HEK293 (cell line): ENCODE data around the gene INSYN1.

ENCODE experiments used
- CTCF ChIA-PET: fragments of 350-600 bp; formaldehyde crosslinking; extraction: SDS; loops from one replicate; lab custom pipeline; 2021; ENCODE audit warnings: antibody characterized with exemption; lab: Yijun Ruan, JAX
- POLR2A ChIA-PET: fragments of 300-600 bp; formaldehyde crosslinking; extraction: SDS; loops from one replicate; lab custom pipeline; 2020; ENCODE audit warnings: antibody characterized with exemption, inconsistent platforms; lab: Yijun Ruan, JAX
- H3K27ac ChIP-seq: fragments of 200-500 bp; sonication (Bioruptor generic); 2 replicates; pipeline ENCODE4 v1.5.1; 2014; ENCODE audit warnings: low read depth, low read length, control low read depth, inconsistent platforms; ENCODE audit errors: extremely low read depth
- H3K36me3 ChIP-seq, 2 experiments: fragments of 200-500 bp in 1 of 2; sonication (Bioruptor generic) in 1 of 2; 1 replicate in 1 of 2; 2 replicates in 1 of 2; pipeline ENCODE4 v1.5.1; 2014 to 2017; ENCODE audit warnings: inconsistent platforms in 2 of 2, low read length in 2 of 2; ENCODE audit not compliant: control insufficient read depth in 2 of 2, insufficient read depth in 1 of 2
- H3K4me1 ChIP-seq: fragments of 200-500 bp; sonication (Bioruptor generic); 2 replicates; pipeline ENCODE4 v1.5.1; 2014; ENCODE audit warnings: mild to moderate bottlenecking, low read length, inconsistent platforms; ENCODE audit not compliant: control insufficient read depth, insufficient read depth
- H3K4me3 ChIP-seq: 2 replicates; pipeline ENCODE4 v1.5.1; 2011; ENCODE audit warnings: low read depth, mild to moderate bottlenecking, control low read depth, low read length, moderate library complexity
- H3K9me3 ChIP-seq: fragments of 200-500 bp; sonication (Bioruptor generic); 2 replicates; pipeline ENCODE4 v1.5.1; 2014; ENCODE audit warnings: low read depth, low read length, inconsistent platforms; ENCODE audit not compliant: control insufficient read depth, insufficient read depth
- AEBP2 ChIP-seq: fragments of 450-650 bp; formaldehyde crosslinking; IDR thresholded peaks from 2 replicates; pipeline ENCODE4 v1.5.1; 2016; ENCODE audit warnings: missing biosample characterization, missing genetic modification characterization, borderline replicate concordance
- ELK4 ChIP-seq: IDR thresholded peaks from 2 replicates; pipeline ENCODE4 v1.6.1; 2011; ENCODE audit warnings: mild to moderate bottlenecking, low read depth, low read length, borderline replicate concordance
- PRDM10 ChIP-seq: fragments of 450-650 bp; formaldehyde crosslinking; IDR thresholded peaks from 2 replicates; pipeline ENCODE4 v1.5.1; 2016; ENCODE audit warnings: missing biosample characterization, missing genetic modification characterization
- PRDM2 ChIP-seq: fragments of 450-650 bp; formaldehyde crosslinking; IDR thresholded peaks from 2 replicates; pipeline ENCODE4 v1.5.1; 2016; ENCODE audit warnings: missing biosample characterization, missing genetic modification characterization, borderline replicate concordance
- TSHZ1 ChIP-seq: fragments of 450-650 bp; formaldehyde crosslinking; IDR thresholded peaks from 2 replicates; pipeline ENCODE4 v1.5.1; 2016; ENCODE audit warnings: missing biosample characterization, missing genetic modification characterization, borderline replicate concordance
- ZBTB20 ChIP-seq: fragments of 450-650 bp; formaldehyde crosslinking; IDR thresholded peaks from 2 replicates; pipeline ENCODE4 v1.5.1; 2016; ENCODE audit warnings: missing biosample characterization, missing genetic modification characterization
- ZNF19 ChIP-seq: fragments of 450-650 bp; formaldehyde crosslinking; IDR thresholded peaks from 2 replicates; pipeline ENCODE4; 2016; ENCODE audit warnings: missing biosample characterization, missing genetic modification characterization, low read depth
- ZNF23 ChIP-seq: fragments of 450-650 bp; formaldehyde crosslinking; IDR thresholded peaks from 2 replicates; pipeline ENCODE4 v1.5.1; 2016; ENCODE audit warnings: missing biosample characterization, missing genetic modification characterization, borderline replicate concordance
- ZNF513 ChIP-seq: fragments of 450-650 bp; IDR thresholded peaks from 2 replicates; pipeline ENCODE4 v1.5.1; 2018; ENCODE audit warnings: missing biosample characterization, missing genetic modification characterization
- ZNF514 ChIP-seq: fragments of 450-650 bp; formaldehyde crosslinking; IDR thresholded peaks from 2 replicates; pipeline ENCODE4 v1.5.1; 2016; ENCODE audit warnings: missing biosample characterization, missing genetic modification characterization
- ZNF529 ChIP-seq: fragments of 450-650 bp; formaldehyde crosslinking; IDR thresholded peaks from 2 replicates; pipeline ENCODE4 v1.5.1; 2017; ENCODE audit warnings: missing genetic modification characterization, missing biosample characterization; ENCODE audit not compliant: insufficient replicate concordance
- ZNF639 ChIP-seq: fragments of 450-650 bp; formaldehyde crosslinking; IDR thresholded peaks from 2 replicates; pipeline ENCODE4 v1.5.1; 2016; ENCODE audit warnings: missing biosample characterization, missing genetic modification characterization
- ZNF660 ChIP-seq: fragments of 450-650 bp; IDR thresholded peaks from 2 replicates; pipeline ENCODE4 v1.5.1; 2018; ENCODE audit warnings: missing biosample characterization, mild to moderate bottlenecking, missing genetic modification characterization
- ZNF792 ChIP-seq: fragments of 450-650 bp; formaldehyde crosslinking; IDR thresholded peaks from 2 replicates; pipeline ENCODE4 v1.5.1; 2016; ENCODE audit warnings: missing biosample characterization, missing genetic modification characterization
- ZSCAN18 ChIP-seq: fragments of 450-650 bp; formaldehyde crosslinking; IDR thresholded peaks from 2 replicates; pipeline ENCODE4 v1.5.1; 2016; ENCODE audit warnings: missing biosample characterization, missing genetic modification characterization

INSYN1 gene

GRCh38 chr15:73724212-73724611 lies 28.9 kb downstream of the INSYN1 start (continued):
- TF ChIP-seq ZSCAN18, result no peak
- TF ChIP-seq ZNF514 (tag by site-specific recombination), result no peak
- no peak for TF ChIP-seq ZNF23 (tag by site-specific recombination)
- TF ChIP-seq ZNF639 (tag by site-specific recombination), result no peak
- no peak for TF ChIP-seq PRDM10 (tag by site-specific recombination)
- TF ChIP-seq ZNF513 (tag by site-specific recombination), result no peak
- TF ChIP-seq PRDM2 (tag by site-specific recombination), result no peak
- TF ChIP-seq ZNF529 (tag by site-specific recombination), result no peak
- no peak for TF ChIP-seq ZNF660 (tag by site-specific recombination)

GRCh38 chr15:73723191-73723590 lies 30.0 kb downstream of the INSYN1 start:
- Histone ChIP-seq H3K4me1 (no peaks in the 10 kb centered on the region), H3K27ac (no peak overlapping the region), H3K36me3 (no peaks in the 10 kb centered on the region), H3K4me3 (no peak overlapping the region), H3K9me3 (no peaks in the 10 kb centered on the region)
- CTCF ChIA-PET, result interaction anchor here (2.5 to 5.1 kb wide), 2 partner anchors 18 to 23 kb away, joined by 11 to 35 read pairs; no protein-coding TSS in a partner anchor
- POLR2A ChIA-PET, result no interaction called here
- TF ChIP-seq AEBP2 (tag by site-specific recombination), result no peak
- TF ChIP-seq ZNF19 (tag by site-specific recombination), result no peak
- no peak for TF ChIP-seq TSHZ1 (tag by site-specific recombination)
- no peak for TF ChIP-seq ELK4
- TF ChIP-seq ZNF792 (tag by site-specific recombination), result no peak
- TF ChIP-seq ZBTB20, result no peak
